Lower lobe of right lung (tissue), 2 donors: Measurements from ENCODE around the gene MCTP1. TPM values are rescaled to one million over a fixed set of nuclear protein-coding genes. Genes with fewer than 3 reads are reported as not detected.

Experiments
- ATAC-seq, 2 donors: fragments of 200-7000 bp; cut with Tn5 transposase; one replicate each; pipeline ENCODE4 v1.9.1; 2020 to 2022; ENCODE audit warnings: mild to moderate bottlenecking in 2 of 2, moderate library complexity in 2 of 2
- DNase-seq: peaks from one replicate; pipeline ENCODE4 v3.0.0-alpha.2; 2020
- H3K27ac ChIP-seq: fragments of 200-600 bp; one replicate; pipeline ENCODE4 v1.8.0; 2022
- H3K27me3 ChIP-seq: fragments of 200-600 bp; one replicate; pipeline ENCODE4 v1.8.0; 2022; ENCODE audit warnings: low read depth
- H3K36me3 ChIP-seq: fragments of 200-600 bp; one replicate; pipeline ENCODE4 v1.8.0; 2022; ENCODE audit warnings: mild to moderate bottlenecking
- H3K4me1 ChIP-seq: fragments of 200-600 bp; one replicate; pipeline ENCODE4 v1.8.0; 2022
- H3K4me3 ChIP-seq: fragments of 200-600 bp; one replicate; pipeline ENCODE4 v1.8.0; 2022; ENCODE audit warnings: mild to moderate bottlenecking
- H3K9me3 ChIP-seq: fragments of 200-600 bp; one replicate; pipeline ENCODE4 v1.8.0; 2022
- intact Hi-C: fragments of 100-400 bp; cut with DNase I; formaldehyde crosslinking; loops from one replicate; pipeline ENCODE4 v1.11.0; 2022
- total RNA-seq: library from RNA; stranded (reverse); fragmentation: NEBNext Ultra II Directional; extraction: Animal tissue kit (Norgen Biotek cat#: 25700); gene quantifications from one replicate; pipeline ENCODE4 v1.2.1, GENCODE V29; 2021
- TF ChIP-seq, protein P1 (sequence below): fragments of 200-600 bp; IDR thresholded peaks from one replicate; pipeline ENCODE4 v1.8.0; 2022; ENCODE audit warnings: antibody characterized with exemption, mild to moderate bottlenecking
- donor health status: DM: no; HTN: yes; CAD: no; lungs with severe emphysema.

The MCTP1 gene
- total RNA-seq, 1 donor from 2014 or later = 38.7 TPM

DNA sequence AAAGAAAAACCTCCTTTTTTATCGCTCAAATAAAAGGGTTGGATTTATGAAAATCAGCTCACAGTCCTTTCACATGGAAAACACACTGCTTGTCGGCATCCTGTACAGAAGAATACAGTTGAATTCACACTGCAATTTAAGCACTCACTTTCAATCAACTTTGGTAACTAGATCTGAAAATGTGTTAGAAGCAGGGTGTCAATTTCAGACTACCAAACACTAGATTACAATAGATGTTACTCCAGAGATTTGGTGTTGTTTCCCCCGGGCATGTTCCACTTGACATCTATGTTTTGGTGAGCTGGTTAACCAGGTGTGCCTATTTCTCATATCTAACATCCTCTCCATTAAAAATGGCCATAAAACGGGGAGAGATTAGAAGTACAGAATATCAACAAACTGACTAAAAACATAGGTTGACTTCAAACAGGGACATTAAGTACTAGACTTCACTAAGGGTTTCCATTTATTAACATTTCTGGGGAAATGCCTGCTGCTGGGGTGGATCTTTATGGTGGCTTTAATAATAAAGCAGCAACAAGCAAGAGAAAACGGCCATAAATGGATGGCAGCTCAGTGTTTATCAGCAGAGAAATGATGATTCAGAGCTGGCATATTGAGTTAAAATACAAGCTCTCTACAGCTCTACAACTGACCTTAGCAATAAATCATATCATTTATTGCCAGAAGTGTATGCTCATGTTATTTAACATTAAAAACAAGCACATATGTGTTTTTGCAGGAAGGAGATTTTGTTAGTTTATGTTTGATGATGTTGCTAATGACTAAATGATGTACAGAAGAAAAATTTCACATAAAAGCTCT, 507.6 kb downstream of the MCTP1 start:
- Histone ChIP-seq H3K9me3 (no peaks in the 10 kb centered on the region), H3K36me3 (no peaks in the 10 kb centered on the region), H3K27ac (no peak overlapping the region), H3K4me1 (no peaks in the 10 kb centered on the region), H3K4me3 (no peak overlapping the region), H3K27me3 (no peaks in the 10 kb centered on the region)
- no peak for DNase-seq
- intact Hi-C loops = no loop called here
- TF ChIP-seq, protein P1, sequence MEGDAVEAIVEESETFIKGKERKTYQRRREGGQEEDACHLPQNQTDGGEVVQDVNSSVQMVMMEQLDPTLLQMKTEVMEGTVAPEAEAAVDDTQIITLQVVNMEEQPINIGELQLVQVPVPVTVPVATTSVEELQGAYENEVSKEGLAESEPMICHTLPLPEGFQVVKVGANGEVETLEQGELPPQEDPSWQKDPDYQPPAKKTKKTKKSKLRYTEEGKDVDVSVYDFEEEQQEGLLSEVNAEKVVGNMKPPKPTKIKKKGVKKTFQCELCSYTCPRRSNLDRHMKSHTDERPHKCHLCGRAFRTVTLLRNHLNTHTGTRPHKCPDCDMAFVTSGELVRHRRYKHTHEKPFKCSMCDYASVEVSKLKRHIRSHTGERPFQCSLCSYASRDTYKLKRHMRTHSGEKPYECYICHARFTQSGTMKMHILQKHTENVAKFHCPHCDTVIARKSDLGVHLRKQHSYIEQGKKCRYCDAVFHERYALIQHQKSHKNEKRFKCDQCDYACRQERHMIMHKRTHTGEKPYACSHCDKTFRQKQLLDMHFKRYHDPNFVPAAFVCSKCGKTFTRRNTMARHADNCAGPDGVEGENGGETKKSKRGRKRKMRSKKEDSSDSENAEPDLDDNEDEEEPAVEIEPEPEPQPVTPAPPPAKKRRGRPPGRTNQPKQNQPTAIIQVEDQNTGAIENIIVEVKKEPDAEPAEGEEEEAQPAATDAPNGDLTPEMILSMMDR = no peak
- no peak for ATAC-seq

DNA sequence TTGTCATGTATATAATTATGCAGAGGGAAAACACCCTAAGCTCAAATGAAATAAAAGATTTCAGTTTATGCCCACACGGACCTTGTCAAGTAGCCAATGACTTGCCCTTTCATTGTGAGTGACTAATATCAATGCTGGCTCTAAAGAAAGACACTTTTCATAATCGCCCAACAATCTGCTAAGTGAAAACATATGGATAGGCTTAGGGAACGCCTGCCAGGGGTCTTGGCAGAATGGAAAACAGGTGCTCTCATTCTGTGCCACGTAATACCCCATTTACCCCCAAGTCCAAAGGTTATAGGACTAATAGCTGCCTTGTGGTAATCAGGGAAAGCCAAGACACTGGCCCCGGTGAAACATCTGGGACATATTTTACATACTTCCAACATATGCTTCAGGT, 508.7 kb downstream of the MCTP1 start:
- intact Hi-C loops = no loop called here
- Histone ChIP-seq H3K27me3 (no peaks in the 10 kb centered on the region), H3K36me3 (no peaks in the 10 kb centered on the region), H3K9me3 (no peaks in the 10 kb centered on the region), H3K4me1 (no peaks in the 10 kb centered on the region), H3K27ac (no peak overlapping the region), H3K4me3 (no peak overlapping the region)
- ATAC-seq (no peak), DNase-seq (no peak)
- TF ChIP-seq, protein P1 = no peak

DNA sequence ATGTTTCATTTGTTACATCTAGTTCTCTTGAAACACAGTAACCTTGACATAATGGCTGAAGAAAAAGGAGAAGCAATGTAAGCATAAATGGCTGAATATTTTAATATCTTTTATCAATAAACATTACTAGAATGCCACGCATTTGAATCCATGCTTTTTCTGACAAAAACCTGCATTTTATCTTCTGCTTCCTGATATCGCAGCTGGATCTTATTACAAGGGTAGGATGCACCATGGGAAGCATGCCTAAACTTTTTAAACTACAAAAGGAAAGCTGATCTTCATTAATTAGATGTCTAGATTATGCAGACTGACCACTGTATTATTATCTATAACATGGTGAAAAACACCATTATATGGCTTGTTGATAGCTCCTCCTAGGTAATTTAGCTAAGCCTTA, 509.8 kb downstream of the MCTP1 start:
- TF ChIP-seq, protein P1 = no peak
- intact Hi-C loops = no loop called here
- no peak for DNase-seq
- H3K27me3 ChIP-seq = no peaks in the 10 kb centered on the region
- H3K4me1 ChIP-seq = no peaks in the 10 kb centered on the region
- ATAC-seq = no peak
- no peaks in the 10 kb centered on the region for H3K9me3 ChIP-seq
- H3K36me3 ChIP-seq = no peaks in the 10 kb centered on the region
- no peak overlapping the region for H3K27ac ChIP-seq
- no peak overlapping the region for H3K4me3 ChIP-seq

DNA sequence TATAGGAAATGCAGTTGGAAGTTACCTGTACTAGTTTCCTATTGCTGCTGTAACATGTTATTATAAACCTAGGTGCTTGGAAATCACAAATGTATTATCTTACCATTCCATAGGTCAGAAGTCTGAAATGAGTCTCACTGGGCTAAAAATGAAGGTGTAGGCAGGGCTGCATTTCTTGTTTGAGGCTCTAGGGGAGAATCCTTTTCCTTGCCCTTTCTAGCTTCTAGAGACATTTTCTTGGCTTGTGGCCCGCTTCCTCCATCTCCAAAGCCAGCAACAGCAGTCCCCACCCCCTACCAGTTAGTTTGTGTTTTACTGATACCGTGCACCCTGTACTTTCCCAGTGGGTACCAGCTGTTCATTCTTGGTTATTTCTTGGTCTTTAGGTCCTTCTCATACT, 513.2 kb downstream of the MCTP1 start:
- ATAC-seq = no peak
- Histone ChIP-seq H3K4me3 (no peak overlapping the region), H3K9me3 (no peaks in the 10 kb centered on the region), H3K4me1 (no peaks in the 10 kb centered on the region), H3K27me3 (no peaks in the 10 kb centered on the region), H3K27ac (no peak overlapping the region), H3K36me3 (no peaks in the 10 kb centered on the region)
- intact Hi-C loops = no loop called here
- DNase-seq = no peak
- TF ChIP-seq, protein P1 = no peak

DNA sequence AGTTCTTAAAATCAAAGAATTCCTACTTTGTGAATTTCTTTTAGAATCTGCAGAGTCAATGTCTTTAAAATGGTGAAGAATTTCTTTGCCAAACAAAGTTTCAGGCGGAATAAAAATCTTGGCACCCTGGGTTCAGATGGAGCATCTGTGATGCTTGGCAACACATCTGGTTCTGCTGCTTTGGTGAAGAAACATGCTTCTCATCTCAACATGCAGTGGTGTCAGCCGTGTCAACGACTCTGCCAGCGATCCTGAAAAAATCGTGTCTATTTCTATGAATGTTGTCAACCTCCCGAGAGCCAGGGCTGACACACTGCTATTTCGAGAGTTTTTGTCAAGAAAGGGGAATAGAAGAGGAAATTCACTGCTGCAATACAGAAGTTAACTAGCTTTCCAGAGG, 514.9 kb downstream of the MCTP1 start:
- Histone ChIP-seq H3K36me3 (no peaks in the 10 kb centered on the region), H3K4me1 (no peaks in the 10 kb centered on the region), H3K27ac (no peak overlapping the region), H3K9me3 (no peaks in the 10 kb centered on the region), H3K4me3 (no peak overlapping the region), H3K27me3 (no peaks in the 10 kb centered on the region)
- TF ChIP-seq, protein P1 = no peak
- intact Hi-C loops = no loop called here
- no peak for DNase-seq
- no peak for ATAC-seq
